Heart right ventricle (tissue), 16 donors: ENCODE data around the gene THEM5. TPM values are rescaled to one million over a fixed set of nuclear protein-coding genes. Genes with fewer than 3 reads are reported as not detected.
A peak's percentile ranks its signal among the peaks of the same experiment; 100 is the strongest.

ENCODE experiments used
- ATAC-seq, 8 donors: fragments of 200-7000 bp; cut with Tn5 transposase; one replicate each; pipeline ENCODE4 v1.9.1; 2020; ENCODE audit warnings: mild to moderate bottlenecking in 8 of 8, moderate library complexity in 8 of 8, moderate number of reproducible peaks in 1 of 8
- DNase-seq, 2 donors: peaks; one replicate each; pipeline ENCODE4 v3.0.0-alpha.2; 2020
- H3K27ac ChIP-seq, 10 donors: fragments of 200-600 bp; sonication (generic) in 2 of 10; one replicate each; pipeline versions ENCODE4 v1.5.0 to v1.8.0; 2020 to 2022; ENCODE audit warnings: mild to moderate bottlenecking in 3 of 10
- H3K27me3 ChIP-seq, 7 donors: fragments of 200-600 bp; one replicate each; pipeline ENCODE4 v1.8.0; 2021 to 2022; ENCODE audit warnings: mild to moderate bottlenecking in 2 of 7
- H3K36me3 ChIP-seq, 9 donors: fragments of 200-600 bp; sonication (generic) in 1 of 9; one replicate each; pipeline versions ENCODE4 v1.5.0 to v1.8.0; 2020 to 2022; ENCODE audit warnings: mild to moderate bottlenecking in 2 of 9
- H3K4me1 ChIP-seq, 9 donors: fragments of 200-600 bp; sonication (generic) in 1 of 9; one replicate each; pipeline versions ENCODE4 v1.5.0 to v1.8.0; 2020 to 2022; ENCODE audit warnings: mild to moderate bottlenecking in 4 of 9
- H3K4me3 ChIP-seq, 10 donors: fragments of 200-600 bp; sonication (generic) in 2 of 10; one replicate each; pipeline versions ENCODE4 v1.5.0 to v1.8.0; 2020 to 2022; ENCODE audit warnings: mild to moderate bottlenecking in 7 of 10, moderate library complexity in 2 of 10
- H3K9me3 ChIP-seq, 11 donors: fragments of 200-600 bp in 10 of 11; sonication (generic) in 2 of 11; one replicate each; pipeline versions ENCODE4 v1.5.0 to v1.8.0; 2013 to 2022; ENCODE audit warnings: mild to moderate bottlenecking in 2 of 11, control low read depth in 1 of 11, moderate library complexity in 1 of 11
- CTCF ChIP-seq, 9 donors: fragments of 200-600 bp; sonication (generic) in 2 of 9; IDR thresholded peaks; one replicate each; pipeline versions ENCODE4 v1.5.0 to v1.8.0; 2021 to 2022; ENCODE audit warnings: antibody characterized with exemption in 9 of 9, mild to moderate bottlenecking in 5 of 9, moderate library complexity in 1 of 9
- WGBS, 2 donors: extraction: QIAGEN DNeasy Blood & Tissue Kit; methylation state at CpG; one replicate each; pipeline ENCODE4 v1.1.7; 2013; ENCODE audit warnings: inconsistent platforms in 1 of 2; 5-methylcytosine and 5-hydroxymethylcytosine counted together
- intact Hi-C, 10 donors: fragments of 100-400 bp; cut with DNase I; formaldehyde crosslinking; loops; one replicate each; pipeline versions ENCODE4 v1.11.1 to v1.14.2; 2022
- polyA plus RNA-seq, 2 donors: library from polyadenylated mRNA; stranded (reverse); fragments of 200-250 nt; gene quantifications; one replicate each; pipeline ENCODE4 v1.2.3, GENCODE V29; 2013
- total RNA-seq, 10 donors: library from RNA; stranded (reverse); fragmentation: NEBNext Ultra II Directional in 3 of 10; extraction: Animal tissue kit (Norgen Biotek cat#: 25700) in 3 of 10; gene quantifications; one replicate each; pipeline versions ENCODE4 v1.2.1 to v1.2.4, GENCODE V29; 2021 to 2023
- donor health status: Arrhythmogenic right ventricular cardiomyopathy.
- donor health status: ischemic (EF 13 %, LVEDD 7.1; RV severe dilation, severe dysfunction).
- donor health status: healthy with polysubstance abuse.
- donor health status: DM: no; HTN: yes; CAD: no.
- donor health status: DM: no; HTN: no; CAD: no.
- donor health status: ischemic (EF 25% LVEDD 6.9; RV normal size, moderate dysfunction).
- donor health status: ischemic (EF 25% LVEDD 5.7; RV mildly dilated, moderate dysfunction).
- donor health status: healthy.
- donor health status: DM: yes; HTN: yes; CAD: no.
- donor health status: Ischemic cardiomyopathy.
- donor health status: ischemic (EF 35%, LVEDD 5.7; RV mildly dilated, moderate dysfunction).
- donor health status: nonischemic (EF 11% LVEDD 7.7; RV severe dilation, severe dysfunction).
- donor health status: DM: yes; HTN: yes; CAD: no.
- donor health status: PGD.
- donor health status: ischemic (EF 29% LVEDD 5.4; RV normal size, mild dysfunction).
- donor health status: nonischemic (EF 23%, LVEDD 6.1; RV moderate dilation, normal function).

The THEM5 gene
- total and polyA plus RNA-seq, 12 donors = 0.25 TPM; not detected in 11

GRCh38 chr1:151854658-151855057, 1.1 kb upstream of the THEM5 start:
- Histone ChIP-seq H3K36me3 (no peaks in the 10 kb centered on the region), H3K27me3 (peaks cover 0 to 10% (median 0%) of the 10 kb centered on the region in 7 donors), H3K9me3 (no peaks in the 10 kb centered on the region), H3K4me1 (peaks cover 0 to 25% (median 3%) of the 10 kb centered on the region in 9 donors), H3K27ac (no peak overlapping the region), H3K4me3 (no peak overlapping the region)
- TF ChIP-seq CTCF (IDR thresholded peaks at IDR 0.05) = no peak
- 90 to 92% methylated on average over 7 of the region's 7 CpGs for WGBS, 2 donors
- intact Hi-C loops = no loop called here
- ATAC-seq = no peak
- DNase-seq = no peak

- ATAC-seq = peak in 1 of 8 donors; percentile 15
- H3K4me3 ChIP-seq = no peak overlapping the region
- intact Hi-C loops = no loop called here
- TF ChIP-seq CTCF (IDR thresholded peaks at IDR 0.05) = no peak
- peaks cover 0 to 15% (median 0%) of the 10 kb centered on the region in 7 donors for H3K27me3 ChIP-seq
- WGBS, 2 donors = 90 to 93% methylated on average over 4 of the region's 4 CpGs
- no peaks in the 10 kb centered on the region for H3K9me3 ChIP-seq
- peaks cover 0 to 28% (median 4%) of the 10 kb centered on the region in 9 donors for H3K4me1 ChIP-seq
- no peaks in the 10 kb centered on the region for H3K36me3 ChIP-seq
- H3K27ac ChIP-seq = no peak overlapping the region
- DNase-seq = no peak
These were observed 779 bp downstream of the THEM5 start for GRCh38 chr1:151852733-151853132.

- intact Hi-C loops = no loop called here
- H3K27me3 ChIP-seq = peaks cover 0 to 16% (median 0%) of the 10 kb centered on the region in 7 donors
- WGBS, 2 donors = 78 to 79% methylated on average over 8 of the region's 8 CpGs
- H3K36me3 ChIP-seq = no peaks in the 10 kb centered on the region
- TF ChIP-seq CTCF (IDR thresholded peaks at IDR 0.05) = no peak
- H3K27ac ChIP-seq = no peak overlapping the region
- ATAC-seq (no peak), DNase-seq (no peak)
- H3K4me3 ChIP-seq = no peak overlapping the region
- no peaks in the 10 kb centered on the region for H3K9me3 ChIP-seq
- H3K4me1 ChIP-seq = peaks cover 0 to 29% (median 4%) of the 10 kb centered on the region in 9 donors
These were observed 1.6 kb downstream of the THEM5 start for GRCh38 chr1:151851886-151852285.

- no peak for ATAC-seq
- Histone ChIP-seq H3K27me3 (peaks cover 0 to 34% (median 5%) of the 10 kb centered on the region in 7 donors), H3K27ac (no peak overlapping the region), H3K4me1 (peaks cover 0 to 16% (median 4%) of the 10 kb centered on the region in 9 donors), H3K36me3 (no peaks in the 10 kb centered on the region), H3K9me3 (no peaks in the 10 kb centered on the region), H3K4me3 (no peak overlapping the region)
- TF ChIP-seq CTCF (IDR thresholded peaks at IDR 0.05) = no peak
- intact Hi-C loops = no loop called here
- DNase-seq = no peak
These were observed 3.6 kb downstream of the THEM5 start for GRCh38 chr1:151849871-151850270.
